ENCODE results near the gene ITPR3.

Gene ITPR3

GRCh38 chr6:33633462-33634158 is 12.5 kb downstream of the ITPR3 start:
- no peak for TF ChIP-seq ZFX (IDR thresholded peaks at IDR 0.05)
- TF ChIP-seq CTCF (conservative IDR thresholded peaks at IDR 0.05), result no peak
- peak overlapping the region; percentile 56 for H3K27ac ChIP-seq

GRCh38 chr6:33634161-33634727 is 13.1 kb downstream of the ITPR3 start:
- H3K27ac ChIP-seq, result peak overlapping the region; percentile 7; the same call in 1 of the 2 replicates
- no peak for TF ChIP-seq CTCF (conservative IDR thresholded peaks at IDR 0.05)
- no peak for TF ChIP-seq ZFX (IDR thresholded peaks at IDR 0.05)

- no peak overlapping the region for H3K27ac ChIP-seq
- TF ChIP-seq CTCF (conservative IDR thresholded peaks at IDR 0.05), result no peak
- no peak for TF ChIP-seq ZFX (IDR thresholded peaks at IDR 0.05)
Observed at GRCh38 chr6:33634946-33635345, 13.8 kb downstream of the ITPR3 start.

- TF ChIP-seq CTCF (conservative IDR thresholded peaks at IDR 0.05) (no peak), ZFX (IDR thresholded peaks at IDR 0.05) (no peak)
- H3K27ac ChIP-seq, result no peak overlapping the region
Observed at GRCh38 chr6:33636655-33637054, 15.5 kb downstream of the ITPR3 start.

GRCh38 chr6:33638556-33638955 is 17.4 kb downstream of the ITPR3 start:
- no peak for TF ChIP-seq ZFX (IDR thresholded peaks at IDR 0.05)
- TF ChIP-seq CTCF (conservative IDR thresholded peaks at IDR 0.05), result no peak
- H3K27ac ChIP-seq, result no peak overlapping the region

- H3K27ac ChIP-seq, result no peak overlapping the region
- TF ChIP-seq CTCF (conservative IDR thresholded peaks at IDR 0.05) (no peak), ZFX (IDR thresholded peaks at IDR 0.05) (no peak)
Observed at GRCh38 chr6:33639559-33639958, 18.4 kb downstream of the ITPR3 start.

GRCh38 chr6:33640361-33640760 is 19.2 kb downstream of the ITPR3 start:
- no peak overlapping the region for H3K27ac ChIP-seq
- TF ChIP-seq ZFX (IDR thresholded peaks at IDR 0.05) (no peak), CTCF (conservative IDR thresholded peaks at IDR 0.05) (no peak)

Measured in C4-2B (cell line).